Lower leg skin (tissue), 4 donors: ENCODE data around the gene ZNF337. TPM values are rescaled to one million over a fixed set of nuclear protein-coding genes. Genes with fewer than 3 reads are reported as not detected.
"Not testable (repeated sequence)": the region's sequence is repeated elsewhere in the genome, so short reads cannot be mapped to it uniquely, and the experiment has no call there.

Source experiments
- DNase-seq, 2 donors: peaks; one replicate each; pipeline ENCODE4 v3.0.0-alpha.2; 2019; ENCODE audit warnings: low spot score in 2 of 2
- H3K4me3 ChIP-seq: fragments of 200-600 bp; sonication (generic); 2 replicates; pipeline ENCODE4 v1.5.1; 2017; ENCODE audit warnings: mild to moderate bottlenecking, low read depth; ENCODE audit not compliant: poor library complexity, severe bottlenecking
- CTCF ChIP-seq, 3 donors: fragments of 450-650 bp; IDR thresholded peaks; one replicate each; pipeline ENCODE4 v1.5.1; 2016; ENCODE audit warnings: antibody characterized with exemption in 3 of 3, mild to moderate bottlenecking in 3 of 3, moderate library complexity in 2 of 3
- POLR2A ChIP-seq, 2 donors: fragments of 450-650 bp; IDR thresholded peaks; one replicate each; pipeline ENCODE4 v1.6.1; 2016 to 2017; ENCODE audit warnings: antibody characterized with exemption in 2 of 2, mild to moderate bottlenecking in 1 of 2, moderate library complexity in 1 of 2
- WGBS, 2 donors: methylation state at CpG; one replicate each; pipeline ENCODE4 v1.1.5; 2018; 5-methylcytosine and 5-hydroxymethylcytosine counted together
- intact Hi-C: fragments of 100-400 bp; cut with DNase I; formaldehyde crosslinking; loops from one replicate; pipeline ENCODE4 v1.15.0; 2023; ENCODE audit warnings: low total_unique reads
- total RNA-seq, 4 donors: library from RNA; depleted of rRNA; stranded (reverse); fragments of >200 nt; gene quantifications; one replicate each; pipeline ENCODE4 v1.1.0, GENCODE V29; 2016

Gene ZNF337
- total RNA-seq, 4 donors from 2014 or later: 10.7 to 18.9 (median 13.4) TPM

GRCh38 chr20:25675161-25675560, 21.5 kb downstream of the ZNF337 start:
- no peak for DNase-seq
- TF ChIP-seq POLR2A (IDR thresholded peaks at IDR 0.05): no peak
- no peak for TF ChIP-seq CTCF (IDR thresholded peaks at IDR 0.05)
- intact Hi-C loops: no loop called here
- H3K4me3 ChIP-seq: no peak overlapping the region
- WGBS, 2 donors: 85 to 96% methylated on average over 6 of the region's 6 CpGs

GRCh38 chr20:25672659-25673235, 23.9 kb downstream of the ZNF337 start:
- 90 to 95% methylated on average over 4 of the region's 4 CpGs for WGBS, 2 donors
- no peak overlapping the region for H3K4me3 ChIP-seq
- intact Hi-C loops: no loop called here
- no peak for DNase-seq
- no peak for TF ChIP-seq POLR2A (IDR thresholded peaks at IDR 0.05)
- TF ChIP-seq CTCF (IDR thresholded peaks at IDR 0.05): no peak

- intact Hi-C loops: no loop called here
- no peak for TF ChIP-seq CTCF (IDR thresholded peaks at IDR 0.05)
- TF ChIP-seq POLR2A (IDR thresholded peaks at IDR 0.05): no peak
- WGBS, 2 donors: 67 to 70% methylated on average over 7 of the region's 7 CpGs
- H3K4me3 ChIP-seq: no peak overlapping the region
- no peak for DNase-seq
Measured at GRCh38 chr20:25669826-25670422, 26.7 kb downstream of the ZNF337 start.

- DNase-seq: no peak
- intact Hi-C loops: no loop called here
- no peak for TF ChIP-seq POLR2A (IDR thresholded peaks at IDR 0.05)
- 78 to 80% methylated on average over 4 of the region's 4 CpGs for WGBS, 2 donors
- H3K4me3 ChIP-seq: no peak overlapping the region
Measured at GRCh38 chr20:25668446-25668845, 28.2 kb downstream of the ZNF337 start.

GRCh38 chr20:25659999-25660398, 36.7 kb downstream of the ZNF337 start:
- H3K4me3 ChIP-seq: no peak overlapping the region
- intact Hi-C loops: no loop called here
- no peak for DNase-seq
- TF ChIP-seq CTCF (IDR thresholded peaks at IDR 0.05): no peak
- TF ChIP-seq POLR2A (IDR thresholded peaks at IDR 0.05): no peak

- no peak overlapping the region for H3K4me3 ChIP-seq
- TF ChIP-seq POLR2A (IDR thresholded peaks at IDR 0.05) (no peak), CTCF (IDR thresholded peaks at IDR 0.05) (no peak)
- intact Hi-C loops: no loop called here
- DNase-seq: no peak
Measured at GRCh38 chr20:25654487-25654886, 42.2 kb downstream of the ZNF337 start.

GRCh38 chr20:25652866-25653265, 43.8 kb downstream of the ZNF337 start:
- H3K4me3 ChIP-seq, DNase-seq, intact Hi-C loops: not testable (repeated sequence)
- WGBS, 2 donors: 96 to 99% methylated on average over 4 of the region's 4 CpGs
